Liver (tissue), 3 donors: ENCODE measurements around the gene ABCC1.

Experiments
- CTCF ChIP-seq: fragments of 150-350 bp; IDR thresholded peaks from 2 replicates; pipeline ENCODE4 v1.5.1; 2017; ENCODE audit warnings: improper control_type of control experiment, low read depth, low read length; ENCODE audit not compliant: missing input control
- FOXA1 ChIP-seq: IDR thresholded peaks from 2 replicates; pipeline ENCODE4 v1.6.1; 2016; ENCODE audit warnings: antibody characterized with exemption
- GABPA ChIP-seq, 2 donors: IDR thresholded peaks in 1 of 2; conservative IDR thresholded peaks in 1 of 2; 2 replicates each; pipeline ENCODE4 v1.6.1; 2016; ENCODE audit warnings: antibody characterized with exemption in 2 of 2, mild to moderate bottlenecking in 1 of 2, moderate library complexity in 1 of 2
- HNF4G ChIP-seq: IDR thresholded peaks from 2 replicates; pipeline ENCODE4 v1.6.1; 2016; ENCODE audit warnings: antibody characterized with exemption
- MAX ChIP-seq: IDR thresholded peaks from 2 replicates; pipeline ENCODE4 v1.6.1; 2016; ENCODE audit warnings: antibody characterized with exemption
- RAD21 ChIP-seq, 2 donors: IDR thresholded peaks; 2 replicates each; pipeline ENCODE4 v1.6.1; 2016; ENCODE audit warnings: antibody characterized with exemption in 2 of 2, mild to moderate bottlenecking in 2 of 2
- REST ChIP-seq: IDR thresholded peaks from 2 replicates; pipeline ENCODE4 v1.6.1; 2016; ENCODE audit warnings: antibody characterized with exemption, mild to moderate bottlenecking
- ZBTB33 ChIP-seq: IDR thresholded peaks from 2 replicates; pipeline ENCODE4 v1.6.1; 2016; ENCODE audit warnings: antibody characterized with exemption
- donor health status: healthy.
- donor health status: healthy.

GRCh38 chr16:15916323-15916722 lies 33.1 kb upstream of the ABCC1 start:
- TF ChIP-seq CTCF (no peak), MAX (no peak), HNF4G (no peak), GABPA (IDR thresholded peaks at IDR 0.05 in 1 of 2, conservative IDR thresholded peaks at IDR 0.05 in 1 of 2) (no peak), REST (no peak), FOXA1 (no peak), RAD21 (IDR thresholded peaks at IDR 0.05) (no peak), ZBTB33 (no peak)
